HG02885 (cell line): ENCODE data around the gene DERL3.

Experiments used
- ATAC-seq: cut with Tn5 transposase; IDR thresholded peaks from one replicate; pipeline ENCODE4 v1.9.1; 2021; ENCODE audit warnings: mild to moderate bottlenecking; ENCODE audit not compliant: unreplicated experiment, poor library complexity

The DERL3 gene

GRCh38 chr22:23786261-23786710 is 52.5 kb downstream of the DERL3 start:
- no peak for ATAC-seq
